Epithelial cell of prostate (primary cell): ENCODE measurements around the gene SETD1A.

Source experiments
- DNase-seq: peaks from one replicate; pipeline ENCODE4 v3.0.0-alpha.2; 2011; ENCODE audit warnings: low read depth, low spot score
- H3K27ac ChIP-seq: fragments of 450-650 bp; 2 replicates; pipeline ENCODE4 v1.5.1; 2017; ENCODE audit warnings: mild to moderate bottlenecking

The SETD1A gene

DNA sequence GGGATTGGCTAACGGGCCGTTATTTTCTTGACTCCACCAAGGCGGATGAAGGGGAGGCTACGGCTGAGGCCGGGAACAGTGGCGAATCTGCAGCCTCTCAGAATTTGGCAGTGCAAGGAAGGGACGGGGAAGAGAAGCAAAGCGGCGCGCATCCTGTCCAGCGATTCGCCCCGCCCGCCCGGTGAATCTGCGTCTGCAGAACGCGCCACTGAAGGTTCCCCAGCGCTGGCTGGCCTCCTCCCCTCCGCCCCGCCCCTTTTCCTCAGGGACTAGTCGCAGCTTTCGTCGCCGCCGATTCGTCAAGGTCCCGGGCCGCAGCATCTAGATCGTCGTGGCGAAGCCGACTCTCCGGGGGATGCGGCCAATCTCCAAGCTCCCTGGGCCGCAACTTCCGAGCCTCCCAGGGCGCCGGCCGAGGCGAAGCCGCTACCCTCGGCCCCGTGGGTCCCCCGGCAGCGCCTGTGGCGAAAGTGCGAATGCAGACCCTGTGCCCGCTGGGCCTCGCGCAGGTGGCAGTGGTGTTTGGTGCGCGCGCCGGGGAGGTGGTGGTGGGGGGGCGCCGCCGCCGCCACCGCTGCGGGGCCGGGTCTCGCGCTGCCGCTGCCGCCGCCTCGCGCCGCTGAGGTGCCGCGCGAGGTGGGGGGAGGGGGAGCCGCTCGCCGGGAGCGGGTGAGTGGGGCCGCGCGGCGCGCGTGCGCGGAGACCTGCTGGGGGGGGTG, at the start of gene SETD1A:
Gene SETD1A (plus strand): TSS at position 299 of the 719 bp plus-strand sequence. CDS start 978 bp downstream, outside the sequence.
- H3K27ac ChIP-seq, result peak within 1 kb of the TSS; percentile 91
- DNase-seq, result peak; percentile 70

DNA sequence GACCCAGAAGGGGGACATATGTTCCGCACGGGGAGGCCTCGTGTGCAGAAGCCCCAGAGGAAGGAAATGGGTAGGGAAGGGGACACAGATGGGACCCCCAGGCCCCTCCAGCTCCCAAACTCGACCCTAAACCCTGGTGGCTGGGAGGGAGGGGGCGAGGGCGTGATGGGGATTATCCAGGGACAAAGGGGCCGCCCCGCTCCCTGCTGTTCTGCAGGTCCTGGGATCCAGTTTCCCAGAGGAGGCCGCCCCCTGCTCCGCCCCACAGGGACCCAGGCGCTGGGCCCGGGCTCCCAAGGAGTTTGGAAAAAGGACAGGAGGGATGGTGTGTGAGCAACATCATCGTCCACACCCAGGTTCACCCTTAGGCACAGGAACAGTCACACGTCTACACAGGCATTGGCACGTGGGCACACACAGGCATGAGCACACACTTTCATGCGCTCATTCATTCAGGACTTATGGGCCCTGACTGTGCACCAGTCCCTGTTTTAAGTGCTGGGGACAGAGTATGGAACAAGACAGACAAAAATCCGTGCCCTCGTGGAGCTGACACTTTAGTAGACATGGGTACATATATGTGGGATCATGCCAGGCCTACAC, 47.0 kb upstream of the SETD1A start:
- no peak overlapping the region for H3K27ac ChIP-seq
- DNase-seq, result no peak

DNA sequence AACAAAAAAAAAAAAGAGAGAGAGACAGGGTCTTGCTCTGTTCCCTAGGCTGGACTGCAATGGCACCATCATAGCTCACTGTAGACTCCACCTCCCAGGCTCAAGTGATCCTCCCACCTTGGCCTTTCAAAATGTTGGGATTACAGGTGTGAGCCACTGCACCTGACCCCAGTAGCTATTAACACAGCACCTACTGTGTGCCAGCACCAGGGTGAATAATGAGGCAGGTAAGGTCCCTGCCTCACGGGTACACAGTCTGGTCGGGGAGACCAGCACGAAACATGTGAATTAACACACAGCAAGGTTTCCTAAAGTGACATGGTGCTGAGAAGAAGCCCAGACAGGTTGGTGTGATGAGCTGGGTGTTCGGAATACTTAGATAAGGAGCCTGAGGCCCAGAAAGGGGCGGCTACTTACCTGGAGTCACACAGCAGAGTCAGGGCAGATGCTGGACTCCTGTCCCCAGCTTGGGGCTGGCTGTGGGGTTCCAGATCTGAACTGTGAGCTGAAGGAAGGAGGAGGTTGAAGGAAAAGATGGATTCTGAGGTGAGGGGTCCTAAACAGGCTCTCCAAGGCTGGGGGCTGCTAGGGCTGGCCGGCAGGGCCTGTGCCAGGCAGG, 44.7 kb upstream of the SETD1A start:
- H3K27ac ChIP-seq, result no peak overlapping the region
- DNase-seq, result no peak

DNA sequence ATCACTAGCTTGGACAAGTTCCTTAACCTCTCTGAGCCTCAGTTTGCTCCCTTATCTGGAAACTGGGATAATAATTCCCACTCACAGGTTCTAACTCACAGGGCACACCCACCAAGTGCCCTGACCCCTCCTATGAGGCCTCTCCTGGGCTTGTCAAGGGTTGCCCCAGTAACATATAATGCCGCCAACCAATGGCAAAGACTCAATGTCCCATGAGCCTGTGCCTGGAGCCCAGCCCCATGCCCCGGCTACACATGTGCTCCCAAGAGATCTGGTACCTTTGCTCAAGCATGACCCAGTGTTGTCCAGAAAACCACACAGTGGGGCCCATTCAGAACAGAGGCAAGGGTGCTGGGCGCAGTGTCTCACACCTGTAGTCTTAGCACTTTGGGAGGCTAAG, 42.7 kb upstream of the SETD1A start:
- H3K27ac ChIP-seq, result no peak overlapping the region
- no peak for DNase-seq

DNA sequence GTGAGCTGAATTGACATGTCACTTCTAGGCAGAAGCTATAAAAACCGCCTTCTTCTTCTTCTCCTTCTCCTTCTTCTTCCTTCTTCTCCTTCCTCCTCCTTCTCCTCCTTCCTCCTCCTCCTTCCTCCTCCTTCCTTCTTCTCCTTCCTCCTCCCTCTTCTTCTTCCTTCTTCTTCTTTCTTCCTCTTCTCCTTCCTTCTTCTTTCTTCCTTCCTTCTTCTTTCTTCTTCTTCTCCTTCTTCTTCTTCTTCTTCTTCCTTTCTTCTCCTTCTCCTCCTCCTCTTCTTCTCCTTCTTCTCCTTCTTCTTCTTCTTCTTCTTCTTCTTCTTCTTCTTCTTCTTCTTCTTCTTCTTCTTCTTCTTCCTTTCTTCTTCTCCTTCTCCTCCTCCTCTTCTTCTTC, 38.9 kb upstream of the SETD1A start:
- no peak for DNase-seq
- H3K27ac ChIP-seq, result no peak overlapping the region

DNA sequence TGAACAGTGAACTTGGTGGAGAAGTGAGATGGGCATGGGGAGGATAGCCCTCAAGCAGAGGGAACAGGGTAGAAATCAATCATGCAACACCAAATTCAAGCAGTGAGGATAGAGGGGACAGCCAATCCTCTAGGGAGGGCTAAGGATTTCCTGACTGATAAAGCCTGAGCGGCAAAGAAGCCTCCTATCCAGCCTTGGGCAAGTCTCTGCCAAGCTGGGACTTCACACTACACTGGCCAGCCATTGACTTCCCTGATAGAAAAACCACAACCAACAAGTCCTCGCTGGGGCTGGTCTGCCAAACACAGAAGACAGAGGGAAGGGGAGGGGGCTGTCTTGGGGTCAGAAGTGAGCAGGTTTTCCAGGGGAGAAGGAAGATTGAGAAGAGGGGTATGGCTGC, 36.7 kb upstream of the SETD1A start:
- DNase-seq, result no peak
- no peak overlapping the region for H3K27ac ChIP-seq

DNA sequence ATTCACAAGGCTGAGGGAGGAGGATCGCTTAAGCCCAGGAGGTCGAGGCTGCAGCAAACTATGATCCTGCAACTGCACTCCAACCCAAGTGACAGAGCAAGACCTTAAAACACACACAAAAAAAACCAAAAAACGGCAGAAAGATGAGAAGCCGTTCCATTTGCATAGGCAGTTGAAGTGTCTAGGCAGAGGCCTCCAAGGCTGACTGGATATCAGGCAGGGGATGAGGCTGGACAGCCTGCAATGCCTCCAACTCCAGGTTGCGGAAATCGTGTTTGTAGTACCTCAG, 36.2 kb upstream of the SETD1A start:
- peak overlapping the region; percentile 90 for H3K27ac ChIP-seq

DNA sequence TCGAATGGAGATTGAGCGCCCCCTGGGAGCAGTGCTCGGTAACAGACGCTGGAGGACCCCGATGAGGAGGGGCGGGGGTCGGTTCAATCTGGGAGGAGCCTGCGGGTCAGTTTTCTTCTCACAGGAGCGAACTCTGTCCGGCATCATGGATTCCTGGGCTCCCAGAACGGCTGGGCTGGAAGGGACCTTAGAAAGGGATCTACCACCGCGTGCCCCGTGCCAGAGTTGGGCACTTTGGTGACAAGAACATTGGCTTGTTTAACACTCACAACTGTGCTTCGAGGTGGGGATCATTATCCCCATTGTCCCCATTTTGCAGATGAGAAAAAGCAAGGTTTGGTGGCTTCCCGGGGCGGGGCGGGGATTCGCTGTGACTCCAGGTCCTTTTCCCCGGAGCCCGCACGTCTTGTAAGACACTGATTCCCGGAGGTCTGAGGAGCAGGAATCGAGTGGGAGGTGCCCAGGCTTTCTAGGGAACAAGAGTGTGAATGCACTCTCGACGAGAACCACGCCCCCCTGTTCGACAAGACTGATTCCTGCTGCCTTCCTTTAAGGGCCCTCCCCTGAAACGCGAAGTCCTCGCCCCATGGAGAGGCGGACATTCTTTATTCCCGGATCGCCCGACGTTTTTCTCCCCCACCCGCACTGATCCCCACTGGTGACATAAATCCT, 35.7 kb upstream of the SETD1A start:
- DNase-seq, result peak; percentile 60
- H3K27ac ChIP-seq, result peak overlapping the region; percentile 90

More for the DNA sequence above, 36.2 kb upstream of the SETD1A start:
- no peak for DNase-seq

DNA sequence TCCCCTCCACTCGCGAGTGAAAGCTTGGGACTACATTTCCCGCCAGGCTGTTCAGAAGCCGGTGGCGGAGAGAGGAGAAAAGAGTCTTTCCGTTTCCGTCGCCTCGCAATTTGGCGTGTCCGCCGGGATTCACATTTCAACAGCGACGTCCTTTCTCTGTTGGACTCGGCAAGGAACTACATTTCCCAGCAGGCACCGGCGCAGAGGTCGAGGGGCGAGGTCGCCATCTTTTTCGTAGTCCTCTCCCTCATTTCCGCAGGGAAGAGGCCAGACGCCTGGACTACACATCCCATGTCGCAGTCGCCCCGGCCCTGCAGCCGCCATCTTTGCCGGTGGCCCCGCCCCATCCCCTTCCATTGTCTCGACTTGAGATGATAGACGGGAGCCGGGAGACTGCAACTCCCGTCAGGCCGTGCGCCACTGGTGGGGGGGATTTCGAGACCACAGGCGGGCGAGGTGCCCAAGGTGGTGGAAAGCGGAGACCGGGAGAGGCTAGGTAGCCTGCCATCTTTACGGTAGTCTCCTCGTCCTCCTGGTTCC, 35.1 kb upstream of the SETD1A start:
- DNase-seq, result peak; percentile 98
- H3K27ac ChIP-seq, result peak overlapping the region; percentile 90

DNA sequence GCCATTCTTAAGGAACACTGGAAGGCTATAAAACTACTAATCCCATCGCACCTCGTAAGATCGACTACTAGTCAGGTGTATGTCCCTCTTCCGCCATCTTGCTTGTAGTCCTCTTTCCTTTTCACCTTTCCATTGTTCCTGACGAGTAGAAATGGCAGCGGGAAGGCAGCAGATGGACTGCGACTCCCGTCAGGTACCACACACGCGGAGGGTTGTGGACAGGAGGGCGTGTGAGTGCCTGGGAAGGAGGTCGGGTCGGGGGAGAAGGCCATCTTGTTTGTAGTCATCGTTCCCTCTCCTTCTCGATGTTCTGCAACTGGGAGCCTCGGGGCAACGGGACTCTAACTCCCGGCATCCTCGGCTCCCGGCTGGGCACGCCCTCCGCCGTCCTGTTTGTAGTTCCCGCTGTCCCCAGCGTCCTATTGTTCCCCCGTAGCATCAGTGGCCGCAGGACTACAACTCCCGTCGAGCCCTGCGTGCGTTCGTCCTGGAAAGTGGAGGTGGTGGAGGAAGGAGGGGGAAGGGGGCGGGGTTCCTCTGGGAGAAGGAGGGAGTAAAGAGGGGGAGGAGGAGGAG, 34.5 kb upstream of the SETD1A start:
- DNase-seq, result peak; percentile 98
- peak overlapping the region; percentile 90 for H3K27ac ChIP-seq

DNA sequence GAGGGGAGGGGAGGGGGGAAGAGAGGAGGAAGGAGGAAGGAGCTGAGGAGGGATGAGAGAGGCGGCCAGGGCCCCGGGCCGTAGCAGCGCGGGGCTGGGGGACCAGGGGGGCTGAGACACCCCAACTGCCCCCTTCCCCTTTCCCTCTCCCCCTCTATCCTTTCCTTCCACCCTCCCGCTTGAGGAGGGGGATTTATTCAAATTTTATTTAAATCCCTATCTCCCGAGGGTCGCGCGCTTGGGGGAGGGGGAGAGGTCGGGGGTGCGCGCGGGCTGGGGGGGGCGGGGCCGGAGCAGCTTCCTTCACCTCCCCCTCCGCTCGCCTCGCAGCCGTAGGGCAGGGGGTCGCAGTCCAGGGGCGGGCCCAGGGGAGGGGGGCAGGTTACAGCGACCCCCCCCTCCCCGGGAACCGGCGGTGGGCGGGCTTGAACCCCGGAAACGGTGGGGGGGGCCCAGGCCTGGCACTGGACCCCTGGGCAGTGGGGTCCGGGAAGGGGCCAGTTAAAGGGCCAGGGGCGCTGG, 33.9 kb upstream of the SETD1A start, which contains the start of gene FBXL19:
Gene FBXL19 (plus strand): TSS at position 19 of the 522 bp plus-strand sequence. CDS start 2,183 bp downstream, outside the sequence.
- DNase-seq, result no peak
- peak within 1 kb of the TSS; percentile 90 for H3K27ac ChIP-seq

DNA sequence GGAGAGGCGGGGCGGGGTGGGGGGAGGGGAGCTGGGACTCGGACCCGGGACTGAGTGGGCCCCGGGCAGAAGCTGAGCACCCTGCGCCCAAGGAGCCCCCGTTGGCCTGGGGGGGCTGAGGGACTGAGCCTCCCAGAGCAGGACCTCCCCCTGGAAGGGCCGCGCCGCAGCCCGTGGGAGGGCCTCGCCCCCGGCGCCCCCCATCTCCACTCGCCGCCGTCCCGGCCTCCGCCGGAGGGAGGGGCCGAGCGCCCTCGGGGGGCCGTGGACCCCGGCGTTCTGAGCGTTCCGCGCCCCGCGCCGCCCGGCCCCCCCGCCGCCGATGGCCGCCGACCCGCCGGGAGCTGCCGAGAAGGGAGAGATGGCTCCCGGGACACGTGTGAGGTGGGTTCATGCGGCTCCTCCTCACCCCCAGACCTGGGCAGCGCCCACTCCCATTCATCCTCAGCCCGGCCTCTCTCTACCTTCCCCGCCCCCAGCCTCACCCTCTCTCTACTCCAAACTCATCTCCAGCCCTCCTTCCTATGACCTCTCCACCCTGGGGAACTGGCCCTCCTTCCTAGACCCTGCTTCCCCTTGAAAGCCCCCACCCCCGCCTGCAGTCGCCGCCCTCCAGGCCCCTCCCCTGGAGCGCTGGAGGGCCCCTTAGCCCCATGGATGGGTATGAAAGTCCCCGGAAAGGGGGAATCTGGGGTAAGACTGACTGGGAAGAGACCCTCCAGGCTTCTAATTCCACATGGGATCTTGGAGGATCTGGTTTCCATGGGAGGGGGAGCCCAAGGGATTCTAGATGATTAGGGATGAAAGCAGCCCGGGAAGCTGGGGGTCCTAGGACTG, 33.3 kb upstream of the SETD1A start:
- H3K27ac ChIP-seq, result peak overlapping the region; percentile 90

DNA sequence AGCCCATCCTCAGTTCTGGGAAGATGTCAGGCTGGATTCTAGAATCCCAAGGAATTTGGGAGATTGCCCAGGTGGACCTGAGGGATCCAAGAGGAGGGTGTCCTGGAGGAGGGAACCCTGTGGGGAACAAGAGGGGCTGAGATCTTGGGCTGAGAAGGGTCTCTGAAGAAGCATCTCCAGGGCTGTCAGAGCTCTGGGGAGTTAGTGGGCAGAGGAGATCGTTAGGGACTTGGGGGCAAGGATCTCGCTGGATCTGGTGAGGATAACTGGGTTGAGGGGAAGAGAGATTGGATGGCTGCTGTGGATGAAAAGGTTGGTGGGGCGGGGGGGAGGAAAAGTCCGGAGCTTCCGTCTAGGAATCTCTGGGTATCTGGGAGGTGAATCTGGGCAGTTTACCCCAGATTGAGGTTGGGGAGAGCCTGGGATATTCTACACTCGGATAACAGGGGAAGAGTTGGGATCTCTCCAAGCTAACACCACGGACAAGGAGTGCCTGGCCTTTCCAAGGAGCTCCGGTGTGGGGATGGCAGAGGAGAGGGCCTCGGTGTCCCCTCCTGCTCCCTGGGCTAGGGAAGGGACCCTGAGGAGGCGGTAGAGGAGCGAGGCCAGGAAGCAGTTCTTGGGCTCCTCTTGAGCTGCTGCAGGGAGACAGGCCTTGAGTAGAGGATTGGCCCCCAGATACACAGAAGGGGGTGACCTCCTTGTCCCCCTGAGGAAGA, 32.5 kb upstream of the SETD1A start:
- no peak for DNase-seq
- H3K27ac ChIP-seq, result no peak overlapping the region

More for the DNA sequence above, 33.3 kb upstream of the SETD1A start:
- no peak for DNase-seq

DNA sequence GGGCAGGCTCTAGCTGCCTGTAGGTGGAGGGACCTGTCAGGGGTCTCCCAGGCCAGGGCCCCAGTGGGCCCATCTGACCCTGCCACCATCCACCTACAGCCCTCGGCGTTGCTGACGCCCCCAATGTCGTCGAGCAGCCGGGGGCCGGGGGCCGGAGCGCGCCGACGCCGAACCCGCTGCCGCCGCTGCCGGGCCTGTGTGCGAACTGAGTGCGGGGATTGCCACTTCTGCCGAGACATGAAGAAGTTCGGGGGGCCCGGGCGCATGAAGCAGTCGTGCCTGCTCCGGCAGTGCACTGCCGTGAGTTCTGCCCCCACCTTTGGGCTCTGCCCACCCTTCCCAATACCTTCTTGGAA, 31.9 kb upstream of the SETD1A start:
- H3K27ac ChIP-seq, result no peak overlapping the region

DNA sequence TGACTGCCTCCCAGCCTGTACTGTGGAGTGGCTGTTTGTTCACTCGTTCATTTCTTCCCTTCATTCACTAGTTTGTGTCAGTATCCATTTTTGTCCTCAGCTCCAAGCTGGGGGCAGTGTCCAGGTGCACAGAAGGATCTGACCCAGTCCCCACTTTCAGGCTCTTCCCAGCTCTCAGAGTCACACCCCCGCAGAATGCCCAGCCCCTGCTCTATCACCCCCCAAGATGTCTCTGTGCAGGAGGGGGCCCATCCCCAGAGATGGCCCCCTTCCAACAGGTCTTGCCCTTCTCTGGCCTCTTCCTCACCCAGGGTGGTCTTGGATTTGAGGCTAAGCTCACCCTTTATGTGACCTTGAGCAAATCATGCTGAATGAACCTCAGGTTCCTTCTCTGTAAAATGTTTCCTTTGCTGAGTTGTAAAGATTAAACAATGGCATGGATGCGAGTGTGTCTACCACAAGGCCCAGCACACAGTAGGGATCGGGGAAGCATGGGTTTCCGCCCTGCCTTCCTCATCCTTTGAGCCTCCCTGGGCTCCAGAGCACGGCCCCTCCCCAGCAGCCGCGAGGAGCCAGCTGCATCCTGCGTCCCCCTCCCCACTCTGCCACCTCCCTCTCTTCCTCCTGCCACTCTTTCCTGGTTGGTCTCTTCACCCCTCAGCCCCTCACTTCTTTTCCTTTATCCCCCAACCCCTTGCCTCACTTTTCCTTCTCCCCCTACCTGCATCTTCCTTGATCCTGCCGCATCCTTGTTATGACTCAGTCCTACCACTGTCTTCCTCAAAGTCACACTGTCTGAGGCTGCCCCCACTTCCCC, 31.4 kb upstream of the SETD1A start:
- DNase-seq, result no peak
- no peak overlapping the region for H3K27ac ChIP-seq

More for the DNA sequence above, 31.9 kb upstream of the SETD1A start:
- DNase-seq, result no peak

DNA sequence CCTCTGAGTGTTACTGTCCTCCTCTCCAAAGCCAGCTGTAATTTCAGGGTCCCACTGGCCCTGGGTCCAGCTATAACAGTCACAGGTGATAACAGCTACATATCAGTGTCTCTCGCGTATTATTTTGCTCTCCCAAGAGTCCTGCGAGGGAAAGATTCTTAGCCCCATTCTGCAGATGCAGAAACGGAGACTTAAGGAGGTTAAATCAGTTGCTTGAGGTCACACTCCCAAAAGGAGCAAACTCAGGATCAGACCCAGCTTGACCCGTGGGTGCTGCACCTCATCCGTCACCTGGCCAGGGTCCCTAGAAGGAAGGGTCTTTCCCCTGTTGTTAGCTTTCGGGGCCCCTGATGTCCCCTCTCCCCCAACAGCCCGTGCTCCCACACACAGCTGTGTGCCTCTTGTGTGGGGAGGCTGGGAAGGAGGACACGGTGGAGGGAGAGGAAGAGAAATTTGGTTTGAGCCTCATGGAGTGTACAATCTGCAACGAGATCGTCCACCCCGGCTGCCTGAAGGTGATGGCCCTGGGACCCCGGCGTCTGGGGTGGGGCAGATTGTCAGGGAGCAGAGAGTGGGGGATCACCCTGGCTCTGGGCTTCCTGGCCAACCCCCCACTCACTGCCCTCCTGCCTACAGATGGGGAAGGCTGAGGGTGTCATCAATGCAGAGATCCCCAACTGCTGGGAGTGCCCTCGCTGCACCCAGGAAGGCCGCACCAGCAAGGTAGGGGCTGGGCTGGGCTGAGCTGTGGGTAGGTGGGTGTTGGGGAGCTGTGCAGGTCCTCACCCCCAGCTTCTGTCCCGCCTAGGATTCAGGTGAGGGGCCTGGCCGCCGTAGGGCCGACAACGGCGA, 30.4 kb upstream of the SETD1A start:
- no peak overlapping the region for H3K27ac ChIP-seq
- no peak for DNase-seq

DNA sequence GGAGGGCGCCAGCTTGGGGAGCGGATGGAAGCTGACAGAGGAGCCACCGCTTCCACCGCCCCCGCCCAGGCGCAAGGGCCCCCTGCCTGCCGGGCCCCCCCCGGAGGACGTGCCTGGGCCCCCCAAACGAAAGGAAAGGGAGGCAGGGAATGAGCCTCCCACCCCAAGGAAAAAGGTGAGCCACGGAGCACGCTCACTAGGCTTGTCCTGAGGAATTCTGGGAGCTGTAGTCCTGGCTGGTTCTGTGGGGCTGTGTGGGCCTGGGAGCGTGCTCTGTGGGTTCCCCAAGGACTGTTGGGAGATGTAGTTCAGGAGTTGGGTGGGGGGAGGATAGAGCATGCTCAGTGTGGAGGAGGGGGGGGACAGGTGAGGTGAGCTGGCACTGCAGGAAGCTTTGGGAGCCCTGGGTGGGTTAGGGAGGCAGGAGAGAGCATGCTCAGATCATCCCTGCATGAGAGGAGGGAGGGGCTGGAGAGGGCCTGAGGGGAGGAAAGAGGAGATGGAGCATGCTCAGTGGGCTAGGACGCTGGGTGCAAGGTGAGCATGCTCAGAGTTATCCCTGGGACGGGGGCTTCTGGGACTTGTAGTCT, 29.7 kb upstream of the SETD1A start:
- H3K27ac ChIP-seq, result no peak overlapping the region
- DNase-seq, result no peak
